ENCODE data around the gene SPATA31C2.

DNA sequence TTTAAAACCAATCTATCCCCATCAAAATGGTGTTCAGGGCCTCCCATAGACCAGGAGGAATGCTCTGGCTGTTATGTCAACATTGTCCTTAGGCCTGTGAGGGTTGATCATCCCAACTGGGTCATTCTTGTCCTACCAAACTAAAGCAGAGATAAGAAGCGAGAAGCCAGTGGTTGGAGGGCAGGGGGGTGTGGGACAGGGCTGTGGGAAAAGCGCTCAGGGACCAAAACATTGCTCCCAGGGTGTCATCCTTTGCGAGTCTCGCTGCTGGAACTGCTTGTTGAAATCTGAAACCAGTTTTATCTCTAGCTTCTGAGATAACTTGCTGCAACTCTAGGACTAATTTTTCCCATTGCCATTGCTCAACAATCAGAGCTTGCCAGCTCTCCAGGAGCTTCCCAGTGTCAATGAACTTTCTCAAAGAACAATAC lies 48.1 kb downstream of the SPATA31C2 start:
- TF ChIP-seq TEAD3 (CRISPR knock-in tag; optimal IDR thresholded peaks at IDR 0.05; ENCODE audit: borderline replicate concordance) (no peak), NCOR1 (IDR thresholded peaks at IDR 0.05; ENCODE audit: borderline replicate concordance, low read length) (no peak), FOSL1 (CRISPR knock-in tag; IDR thresholded peaks at IDR 0.05; ENCODE audit: borderline replicate concordance) (no peak), PHF8 (CRISPR knock-in tag; IDR thresholded peaks at IDR 0.05) (no peak)
- TF ChIP-seq, protein P1, sequence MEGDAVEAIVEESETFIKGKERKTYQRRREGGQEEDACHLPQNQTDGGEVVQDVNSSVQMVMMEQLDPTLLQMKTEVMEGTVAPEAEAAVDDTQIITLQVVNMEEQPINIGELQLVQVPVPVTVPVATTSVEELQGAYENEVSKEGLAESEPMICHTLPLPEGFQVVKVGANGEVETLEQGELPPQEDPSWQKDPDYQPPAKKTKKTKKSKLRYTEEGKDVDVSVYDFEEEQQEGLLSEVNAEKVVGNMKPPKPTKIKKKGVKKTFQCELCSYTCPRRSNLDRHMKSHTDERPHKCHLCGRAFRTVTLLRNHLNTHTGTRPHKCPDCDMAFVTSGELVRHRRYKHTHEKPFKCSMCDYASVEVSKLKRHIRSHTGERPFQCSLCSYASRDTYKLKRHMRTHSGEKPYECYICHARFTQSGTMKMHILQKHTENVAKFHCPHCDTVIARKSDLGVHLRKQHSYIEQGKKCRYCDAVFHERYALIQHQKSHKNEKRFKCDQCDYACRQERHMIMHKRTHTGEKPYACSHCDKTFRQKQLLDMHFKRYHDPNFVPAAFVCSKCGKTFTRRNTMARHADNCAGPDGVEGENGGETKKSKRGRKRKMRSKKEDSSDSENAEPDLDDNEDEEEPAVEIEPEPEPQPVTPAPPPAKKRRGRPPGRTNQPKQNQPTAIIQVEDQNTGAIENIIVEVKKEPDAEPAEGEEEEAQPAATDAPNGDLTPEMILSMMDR (CRISPR knock-in tag; IDR thresholded peaks at IDR 0.05) = no peak
- TF ChIP-seq, protein P2, sequence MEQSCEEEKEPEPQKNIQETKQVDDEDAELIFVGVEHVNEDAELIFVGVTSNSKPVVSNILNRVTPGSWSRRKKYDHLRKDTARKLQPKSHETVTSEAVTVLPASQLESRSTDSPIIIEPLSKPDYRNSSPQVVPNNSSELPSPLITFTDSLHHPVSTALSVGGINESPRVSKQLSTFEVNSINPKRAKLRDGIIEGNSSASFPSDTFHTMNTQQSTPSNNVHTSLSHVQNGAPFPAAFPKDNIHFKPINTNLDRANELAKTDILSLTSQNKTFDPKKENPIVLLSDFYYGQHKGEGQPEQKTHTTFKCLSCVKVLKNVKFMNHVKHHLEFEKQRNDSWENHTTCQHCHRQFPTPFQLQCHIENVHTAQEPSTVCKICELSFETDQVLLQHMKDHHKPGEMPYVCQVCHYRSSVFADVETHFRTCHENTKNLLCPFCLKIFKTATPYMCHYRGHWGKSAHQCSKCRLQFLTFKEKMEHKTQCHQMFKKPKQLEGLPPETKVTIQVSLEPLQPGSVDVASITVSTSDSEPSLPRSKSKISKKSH (CRISPR knock-in tag; IDR thresholded peaks at IDR 0.05; ENCODE audit: borderline replicate concordance) = no peak

All from HepG2 (cell line).